ENCODE measurements around the gene G6PC3.

- TF ChIP-seq CTCF (IDR thresholded peaks at IDR 0.05): no peak
- no peak for TF ChIP-seq POLR2A (IDR thresholded peaks at IDR 0.05)
Observed at GRCh38 chr17:44119798-44120197, 49.3 kb downstream of the G6PC3 start.
